SW480 (cell line): ENCODE results near the gene ADCYAP1R1.

Source experiments
- DNase-seq: peaks from one replicate; pipeline ENCODE4 v3.0.0-alpha.2; 2016; ENCODE audit warnings: low spot score

ADCYAP1R1 gene

GRCh38 chr7:31068006-31068675 lies 16.0 kb downstream of the ADCYAP1R1 start:
- no peak for DNase-seq

- DNase-seq: no peak
These were observed 17.9 kb downstream of the ADCYAP1R1 start for GRCh38 chr7:31069860-31070555.

- DNase-seq: no peak
These were observed 19.0 kb downstream of the ADCYAP1R1 start for GRCh38 chr7:31070991-31071644.

GRCh38 chr7:31071645-31072029 lies 19.5 kb downstream of the ADCYAP1R1 start:
- DNase-seq: no peak

- no peak for DNase-seq
These were observed 21.4 kb downstream of the ADCYAP1R1 start for GRCh38 chr7:31073326-31074119.

- no peak for DNase-seq
These were observed 21.9 kb downstream of the ADCYAP1R1 start for GRCh38 chr7:31074120-31074383.

GRCh38 chr7:31074403-31075085 lies 22.4 kb downstream of the ADCYAP1R1 start:
- DNase-seq: no peak

GRCh38 chr7:31075086-31075405 lies 22.9 kb downstream of the ADCYAP1R1 start:
- DNase-seq: no peak

- no peak for DNase-seq
These were observed 23.9 kb downstream of the ADCYAP1R1 start for GRCh38 chr7:31076051-31076450.

- no peak for DNase-seq
These were observed 24.7 kb downstream of the ADCYAP1R1 start for GRCh38 chr7:31076641-31077310.

GRCh38 chr7:31077484-31078362 lies 25.6 kb downstream of the ADCYAP1R1 start:
- DNase-seq: no peak

- no peak for DNase-seq
These were observed 26.4 kb downstream of the ADCYAP1R1 start for GRCh38 chr7:31078363-31078990.

- no peak for DNase-seq
These were observed 27.2 kb downstream of the ADCYAP1R1 start for GRCh38 chr7:31079126-31079823.

- no peak for DNase-seq
These were observed 27.9 kb downstream of the ADCYAP1R1 start for GRCh38 chr7:31079824-31080511.

- DNase-seq: no peak
These were observed 28.7 kb downstream of the ADCYAP1R1 start for GRCh38 chr7:31080763-31081162.

- no peak for DNase-seq
These were observed 29.9 kb downstream of the ADCYAP1R1 start for GRCh38 chr7:31082017-31082416.

- DNase-seq: no peak
These were observed 30.3 kb downstream of the ADCYAP1R1 start for GRCh38 chr7:31082447-31082846.

GRCh38 chr7:31083210-31083786 lies 31.2 kb downstream of the ADCYAP1R1 start:
- DNase-seq: no peak

- DNase-seq: no peak
These were observed 32.1 kb downstream of the ADCYAP1R1 start for GRCh38 chr7:31084226-31084625.
